DMS53 treated with DMSO at 0.1 percent for 48 hours (cell line): ENCODE measurements around the gene PSMG3.
"Not testable (repeated sequence)": the region's sequence is repeated elsewhere in the genome, so short reads cannot be mapped to it uniquely, and the experiment has no call there.

Experiments
- DNase-seq: peaks from one replicate; lab custom pipeline; 2025; ENCODE audit not compliant: unreplicated experiment; lab: John Stamatoyannopoulos, UW

PSMG3 gene

DNA sequence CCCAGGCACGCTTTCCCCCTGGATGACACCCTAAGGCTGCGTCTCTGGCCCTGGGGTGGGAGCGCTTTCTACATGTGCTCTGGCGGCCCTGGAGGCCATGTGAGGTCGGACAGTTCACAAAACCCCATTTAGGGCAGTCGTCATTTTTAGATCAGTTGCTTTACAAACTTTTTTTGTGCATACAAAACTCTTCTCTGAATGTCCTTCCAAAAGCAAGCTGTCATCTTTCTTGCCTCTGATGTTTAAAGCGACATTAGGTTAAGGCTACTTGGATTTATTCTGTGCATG, 33.4 kb downstream of the PSMG3 start:
- no peak for DNase-seq

DNA sequence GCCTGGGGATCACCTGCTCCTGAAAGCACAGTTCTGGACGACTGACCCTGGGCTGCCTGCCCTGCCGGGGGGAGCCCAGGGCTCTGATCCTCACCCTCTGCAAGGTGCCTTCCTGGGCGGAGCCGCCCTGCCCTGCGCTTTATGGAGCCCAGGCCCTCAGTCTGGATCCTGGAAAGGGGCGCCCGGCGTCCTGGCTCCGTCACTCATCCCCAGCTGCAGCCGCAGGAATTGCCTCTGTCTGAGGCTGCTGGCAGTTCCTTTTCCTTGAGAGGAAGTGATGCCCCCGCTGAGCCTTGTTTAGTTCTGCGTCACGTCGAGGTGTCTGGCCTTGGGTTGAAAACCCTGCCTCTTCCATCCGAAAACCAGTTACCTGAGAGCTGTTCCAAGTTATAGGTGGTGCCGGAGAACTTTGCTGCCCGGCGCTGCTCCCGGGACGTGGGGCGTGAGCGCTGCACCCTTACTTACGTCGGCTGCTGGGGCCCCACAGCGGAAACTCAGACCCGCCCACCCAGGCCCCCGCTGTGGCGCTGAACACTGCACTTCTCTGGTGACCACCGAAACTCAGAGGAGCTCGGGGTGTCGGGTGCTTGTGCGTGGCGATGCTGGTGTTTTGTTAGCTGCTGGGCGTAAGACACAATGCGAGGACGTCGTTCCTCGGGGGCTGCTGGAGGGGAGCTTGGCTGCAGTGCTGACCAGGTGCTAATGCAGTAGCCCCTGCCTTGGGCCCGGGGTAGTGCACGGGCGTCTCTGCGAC, 34.0 kb downstream of the PSMG3 start:
- no peak for DNase-seq

DNA sequence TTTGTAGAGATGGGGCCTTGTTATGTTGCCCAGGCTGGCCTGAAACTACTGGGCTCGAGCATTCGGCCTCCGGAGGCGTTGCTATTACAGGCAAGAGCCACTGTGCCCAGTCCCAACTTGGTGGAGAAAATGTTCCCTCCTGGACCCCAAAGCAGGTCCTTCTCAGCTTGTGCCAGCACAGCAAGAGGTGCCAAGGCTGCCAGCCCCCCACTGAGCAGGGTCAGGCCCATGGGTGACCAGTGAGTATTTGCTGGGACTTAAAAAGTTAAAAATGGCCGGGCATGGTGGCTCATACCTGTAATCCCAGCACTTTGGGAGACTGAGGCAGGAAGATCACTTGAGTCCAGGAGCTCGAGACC, 34.8 kb downstream of the PSMG3 start:
- DNase-seq: no peak

DNA sequence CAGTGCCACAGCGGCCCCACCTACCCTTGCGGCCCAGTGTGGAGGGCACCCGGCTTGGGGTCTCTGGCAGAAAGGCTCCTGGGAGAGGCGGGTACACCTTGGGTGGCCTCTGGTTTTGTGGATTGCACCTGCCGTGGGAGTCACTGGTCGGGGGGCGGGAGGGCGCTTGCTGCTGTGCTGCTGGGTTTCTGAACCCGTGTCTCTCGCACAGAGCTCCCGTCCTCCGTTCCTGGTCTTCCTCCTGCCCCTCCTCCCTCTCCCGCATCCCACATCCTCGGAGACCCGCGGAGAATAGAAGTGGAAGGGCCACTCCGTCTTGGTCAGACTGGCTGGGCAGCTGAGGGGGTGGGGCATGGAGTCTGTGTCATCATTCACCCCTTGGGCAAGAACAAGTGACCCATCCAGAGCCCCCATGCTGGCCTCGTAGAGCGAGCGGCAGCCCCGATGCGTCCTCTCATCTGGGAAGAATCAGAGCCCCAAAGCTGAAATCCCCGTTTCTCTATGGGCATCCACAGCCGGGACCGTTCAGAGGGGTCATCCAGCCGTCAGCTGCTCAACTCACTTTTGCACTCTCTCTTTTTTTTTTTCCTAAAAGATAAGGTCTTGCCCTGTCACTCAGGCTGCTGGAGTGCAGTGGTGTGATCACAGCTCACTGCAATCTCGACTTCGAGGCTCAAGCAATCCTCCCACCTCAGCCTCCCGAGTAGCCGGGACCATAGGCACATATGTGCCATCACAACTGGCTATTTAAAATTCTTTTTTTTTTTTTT, 35.3 kb downstream of the PSMG3 start:
- DNase-seq: no peak

- DNase-seq: no peak
Measured at GRCh38 chr7:1533547-1534329, 36.1 kb downstream of the PSMG3 start.

- DNase-seq: no peak
Measured at GRCh38 chr7:1533255-1533546, 36.6 kb downstream of the PSMG3 start.

GRCh38 chr7:1532456-1533254, 37.2 kb downstream of the PSMG3 start:
- DNase-seq: peak; percentile 86

DNA sequence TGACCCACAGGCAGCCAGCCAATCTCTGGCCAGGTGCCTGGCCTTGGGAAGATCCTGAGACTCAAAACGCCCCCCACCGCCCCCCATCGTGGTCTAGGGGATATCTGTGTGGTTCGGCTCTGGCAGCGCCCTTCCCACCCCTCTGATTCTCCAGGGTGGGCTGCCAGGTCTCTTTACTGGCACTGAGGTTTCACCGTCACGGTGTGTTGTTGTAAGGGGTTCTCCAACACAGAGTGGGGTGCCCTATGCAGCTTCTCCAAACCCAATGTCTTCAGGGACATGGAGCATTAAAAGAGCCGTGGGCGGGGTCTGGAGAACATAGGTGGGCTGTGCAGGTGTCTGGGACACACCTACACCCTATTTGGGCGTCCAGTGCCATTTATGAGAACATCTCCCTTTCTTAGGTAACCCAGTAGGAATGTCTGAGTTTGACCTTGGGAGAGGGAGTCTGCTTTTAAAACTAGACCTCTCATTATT, 37.8 kb downstream of the PSMG3 start:
- peak; percentile 51 for DNase-seq

DNA sequence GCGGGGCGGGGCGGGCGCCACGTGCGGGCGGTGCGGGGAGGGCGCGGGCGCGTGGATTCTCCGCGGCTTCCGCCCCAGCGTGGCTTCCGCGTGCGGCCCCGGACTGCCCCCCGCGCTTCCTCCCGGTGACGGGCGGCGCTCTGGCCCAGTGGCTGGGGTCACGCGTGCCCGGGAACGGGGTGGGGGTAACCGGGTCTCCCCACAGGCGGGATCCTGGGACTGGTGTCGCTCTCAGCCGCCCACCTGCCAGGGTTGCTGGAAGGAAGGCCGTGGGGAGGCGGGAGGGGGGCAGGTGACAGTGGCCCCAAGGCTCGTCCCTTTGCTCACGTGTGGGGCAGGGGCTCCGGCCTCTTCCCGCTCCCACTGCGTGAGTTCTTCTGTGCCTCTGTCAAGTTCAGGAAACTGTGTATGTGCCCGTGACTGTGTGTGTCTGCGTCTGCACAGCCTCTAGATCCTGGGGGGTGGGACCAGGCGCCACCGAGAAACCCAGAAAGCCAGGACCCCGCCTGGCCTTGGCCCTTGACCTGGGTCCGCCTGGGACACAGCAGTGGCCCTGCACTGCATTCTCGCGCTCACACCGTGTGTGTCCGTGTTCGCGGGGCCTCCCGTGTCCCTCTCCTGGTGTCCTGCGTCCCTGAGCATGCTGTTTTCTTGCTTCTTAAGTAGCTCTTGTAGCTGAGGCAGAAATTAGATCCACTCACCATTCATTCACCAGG, 38.4 kb downstream of the PSMG3 start:
- peak; percentile 35 for DNase-seq

- no peak for DNase-seq
Measured at GRCh38 chr7:1530946-1531262, 38.9 kb downstream of the PSMG3 start.

DNA sequence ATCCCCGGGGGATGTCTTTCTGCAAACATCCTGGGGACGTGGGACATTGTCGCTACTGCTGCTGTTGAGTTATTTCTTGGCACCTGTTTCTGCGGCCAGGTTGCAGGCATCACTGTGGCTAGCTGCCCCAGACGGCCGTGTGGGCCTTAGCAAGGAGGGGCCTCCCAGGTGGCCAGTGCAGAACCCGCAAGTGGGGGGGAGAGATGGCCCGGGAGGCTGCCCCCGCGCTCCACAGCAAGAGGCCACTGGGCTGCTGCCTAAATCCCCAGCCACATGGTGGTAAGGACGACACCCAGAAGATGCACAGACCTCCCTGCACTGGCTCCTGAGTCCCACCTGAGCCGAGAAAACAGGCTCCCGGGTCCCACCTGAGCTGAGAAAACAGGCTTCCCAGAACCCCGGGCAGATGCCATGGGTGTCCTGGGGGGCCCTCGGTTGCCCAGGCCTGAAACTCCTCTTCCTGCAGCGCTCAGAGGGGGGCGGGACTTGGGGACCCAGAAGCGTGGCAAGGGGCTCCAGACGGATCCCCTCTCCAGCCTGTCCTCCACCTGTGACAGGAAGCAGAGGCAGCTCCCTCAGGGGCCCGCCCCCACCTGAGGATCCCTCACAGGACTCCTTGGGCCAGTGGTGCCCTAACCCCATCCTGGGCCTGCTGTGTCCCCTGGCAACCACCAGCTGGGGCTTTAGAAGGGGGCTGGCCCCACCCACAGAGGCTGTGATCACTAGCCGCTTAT, 40.3 kb downstream of the PSMG3 start:
- DNase-seq: no peak

DNA sequence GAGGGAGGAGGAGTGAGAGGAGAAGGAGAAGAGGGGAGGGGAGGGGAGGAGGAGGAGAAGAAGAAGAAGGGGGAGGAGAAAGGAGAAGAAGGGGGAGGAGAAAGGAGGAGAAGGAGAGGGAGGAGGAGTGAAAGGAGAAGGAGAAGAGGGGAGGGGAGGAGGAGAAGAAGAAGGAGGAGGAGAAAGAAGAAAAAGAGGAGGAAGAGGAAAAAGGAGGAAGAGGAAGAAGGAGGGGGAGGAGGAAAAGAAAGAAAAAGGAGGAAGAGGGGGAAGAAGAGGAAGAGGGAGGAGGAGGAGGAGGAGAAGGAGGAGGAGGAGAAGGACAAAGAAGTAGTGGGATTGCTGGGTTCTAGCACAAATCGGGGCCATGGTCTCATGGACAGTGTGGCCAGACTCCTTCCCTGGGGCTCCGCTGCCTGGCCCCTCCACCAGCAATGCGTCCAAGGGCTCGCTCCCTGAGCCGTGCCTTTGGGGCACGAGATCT, 43.5 kb downstream of the PSMG3 start:
- no peak for DNase-seq

GRCh38 chr7:1525409-1525808, 44.4 kb downstream of the PSMG3 start:
- DNase-seq: no peak

DNA sequence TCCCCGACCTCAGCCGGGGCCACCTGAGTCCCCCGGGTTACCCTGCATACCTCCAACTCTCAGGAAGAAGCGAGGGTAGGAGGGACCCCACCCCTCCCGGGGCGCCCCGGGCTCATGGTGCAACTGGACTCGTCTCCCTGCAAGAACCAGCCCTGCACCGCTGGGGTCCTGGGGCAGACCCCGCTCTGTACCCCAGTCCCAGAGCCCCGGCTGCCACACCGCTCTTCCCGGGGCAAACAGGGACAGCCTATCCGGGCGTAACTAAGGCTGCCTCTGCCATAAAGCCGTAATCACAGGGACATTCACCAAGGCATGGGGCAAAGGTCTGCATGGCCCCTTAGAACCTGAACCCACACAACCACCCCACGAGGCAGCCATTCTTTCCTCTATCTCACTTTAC, 46.0 kb downstream of the PSMG3 start:
- DNase-seq: no peak

- DNase-seq: no peak
Measured at GRCh38 chr7:1523208-1523607, 46.6 kb downstream of the PSMG3 start.

DNA sequence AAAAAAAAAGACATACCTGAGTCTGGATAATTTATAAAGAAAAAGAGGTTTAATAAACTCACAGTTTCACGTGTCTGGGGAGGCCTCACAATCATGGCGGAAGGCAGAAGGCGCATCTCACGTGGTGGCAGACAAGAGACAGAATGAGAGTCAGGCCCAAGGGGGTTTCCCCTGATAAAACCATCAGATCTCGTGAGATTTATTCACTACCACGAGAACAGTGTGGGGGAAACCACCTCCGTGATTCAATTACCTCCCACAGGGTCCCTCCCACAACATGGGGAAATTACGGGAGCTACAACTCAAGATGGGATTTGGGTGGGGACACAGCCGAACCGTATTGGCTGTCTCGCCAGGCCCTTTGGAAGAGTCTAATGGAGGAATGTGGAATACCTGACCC, 48.4 kb downstream of the PSMG3 start:
- no peak for DNase-seq

- peak; percentile 80 for DNase-seq
Measured at GRCh38 chr7:1520539-1521234, 49.1 kb downstream of the PSMG3 start.

GRCh38 chr7:1519322-1519922, 50.4 kb downstream of the PSMG3 start:
- not testable (repeated sequence) for DNase-seq
